ENCODE data around the gene SDK1.
"Not testable (repeated sequence)": the region's sequence is repeated elsewhere in the genome, so short reads cannot be mapped to it uniquely, and the experiment has no call there.

The SDK1 gene

DNA sequence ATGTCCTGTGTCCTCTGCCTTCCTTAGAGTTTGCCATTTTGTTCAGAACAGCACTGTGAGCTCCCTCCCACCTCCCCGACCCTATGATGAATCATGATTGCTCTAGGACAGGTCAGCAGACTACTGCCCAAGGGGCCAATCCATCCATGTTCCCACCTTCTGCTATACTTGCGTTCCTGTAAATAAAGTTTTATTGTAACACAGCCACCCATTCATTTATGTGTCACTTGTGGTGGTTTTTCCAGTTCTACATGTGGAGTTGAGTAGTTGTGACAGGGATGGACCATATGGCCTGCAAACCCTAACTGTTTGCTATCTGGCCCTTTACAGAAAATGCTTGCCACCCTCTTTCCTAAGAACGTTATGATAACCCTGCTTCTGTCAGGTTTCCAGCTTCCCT, 387.8 kb downstream of the SDK1 start:
- TF ChIP-seq, protein P1, sequence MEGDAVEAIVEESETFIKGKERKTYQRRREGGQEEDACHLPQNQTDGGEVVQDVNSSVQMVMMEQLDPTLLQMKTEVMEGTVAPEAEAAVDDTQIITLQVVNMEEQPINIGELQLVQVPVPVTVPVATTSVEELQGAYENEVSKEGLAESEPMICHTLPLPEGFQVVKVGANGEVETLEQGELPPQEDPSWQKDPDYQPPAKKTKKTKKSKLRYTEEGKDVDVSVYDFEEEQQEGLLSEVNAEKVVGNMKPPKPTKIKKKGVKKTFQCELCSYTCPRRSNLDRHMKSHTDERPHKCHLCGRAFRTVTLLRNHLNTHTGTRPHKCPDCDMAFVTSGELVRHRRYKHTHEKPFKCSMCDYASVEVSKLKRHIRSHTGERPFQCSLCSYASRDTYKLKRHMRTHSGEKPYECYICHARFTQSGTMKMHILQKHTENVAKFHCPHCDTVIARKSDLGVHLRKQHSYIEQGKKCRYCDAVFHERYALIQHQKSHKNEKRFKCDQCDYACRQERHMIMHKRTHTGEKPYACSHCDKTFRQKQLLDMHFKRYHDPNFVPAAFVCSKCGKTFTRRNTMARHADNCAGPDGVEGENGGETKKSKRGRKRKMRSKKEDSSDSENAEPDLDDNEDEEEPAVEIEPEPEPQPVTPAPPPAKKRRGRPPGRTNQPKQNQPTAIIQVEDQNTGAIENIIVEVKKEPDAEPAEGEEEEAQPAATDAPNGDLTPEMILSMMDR (conservative IDR thresholded peaks at IDR 0.05; ENCODE audit: low read depth, low read length), result no peak
- no peak for DNase-seq (ENCODE audit: low read depth)
- H3K4me3 ChIP-seq (ENCODE audit: low read depth, low read length), result no peak overlapping the region

DNA sequence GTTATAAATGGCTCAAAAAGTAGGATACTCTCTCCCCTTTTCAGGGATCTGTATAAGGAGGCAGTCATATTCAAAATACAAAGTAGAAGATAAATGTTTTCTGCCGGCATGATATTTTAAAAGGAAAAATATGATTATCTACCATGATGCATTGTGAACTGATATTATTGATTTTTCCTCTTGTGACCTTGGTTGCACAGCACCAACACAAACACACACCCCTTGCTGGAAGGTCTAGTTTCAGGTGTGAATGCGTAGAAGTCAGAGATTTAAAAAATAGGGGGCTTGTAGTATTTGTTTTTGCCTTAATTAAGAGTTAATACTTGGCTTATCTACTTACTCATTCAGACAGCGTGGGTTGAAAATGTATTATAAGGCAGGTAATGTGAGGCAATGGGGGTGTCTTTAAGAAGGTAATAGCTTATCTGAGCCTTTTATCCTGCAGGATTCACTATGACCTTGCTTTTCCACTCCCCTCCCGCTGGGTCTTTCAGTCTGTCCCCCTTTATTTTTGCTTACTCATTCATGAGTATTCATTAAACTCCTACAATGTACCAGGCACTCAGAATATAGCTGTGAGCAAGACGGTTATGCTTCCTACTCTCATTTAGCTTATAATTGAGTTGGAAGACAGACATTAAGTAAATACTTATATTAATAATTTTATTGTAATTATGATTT, 390.6 kb downstream of the SDK1 start:
- TF ChIP-seq, protein P1 (conservative IDR thresholded peaks at IDR 0.05; ENCODE audit: low read depth, low read length), result no peak
- H3K4me3 ChIP-seq (ENCODE audit: low read depth, low read length), result no peak overlapping the region
- DNase-seq (ENCODE audit: low read depth), result no peak

DNA sequence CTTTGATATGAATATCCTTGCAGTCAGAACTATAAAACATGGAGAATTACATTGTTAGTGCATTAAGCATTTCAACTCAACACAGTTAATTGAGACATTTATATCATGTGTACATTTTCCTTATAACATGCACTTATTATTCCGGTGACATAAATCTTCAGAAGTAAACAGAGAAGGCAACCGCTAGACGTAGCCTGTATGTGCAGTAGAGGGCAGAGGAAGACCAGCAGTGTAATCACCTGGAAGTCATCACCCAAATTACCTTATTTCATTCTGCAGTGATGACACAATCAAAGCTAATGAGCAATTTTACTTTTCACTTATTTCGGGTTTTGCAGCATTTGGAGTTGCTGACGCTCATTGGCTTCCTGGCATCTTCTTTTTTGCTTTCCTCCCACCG, 394.6 kb downstream of the SDK1 start:
- peak; percentile 9 for DNase-seq (ENCODE audit: low read depth)
- H3K4me3 ChIP-seq (ENCODE audit: low read depth, low read length), result no peak overlapping the region
- TF ChIP-seq, protein P1 (conservative IDR thresholded peaks at IDR 0.05; ENCODE audit: low read depth, low read length), result peak; percentile 29

DNA sequence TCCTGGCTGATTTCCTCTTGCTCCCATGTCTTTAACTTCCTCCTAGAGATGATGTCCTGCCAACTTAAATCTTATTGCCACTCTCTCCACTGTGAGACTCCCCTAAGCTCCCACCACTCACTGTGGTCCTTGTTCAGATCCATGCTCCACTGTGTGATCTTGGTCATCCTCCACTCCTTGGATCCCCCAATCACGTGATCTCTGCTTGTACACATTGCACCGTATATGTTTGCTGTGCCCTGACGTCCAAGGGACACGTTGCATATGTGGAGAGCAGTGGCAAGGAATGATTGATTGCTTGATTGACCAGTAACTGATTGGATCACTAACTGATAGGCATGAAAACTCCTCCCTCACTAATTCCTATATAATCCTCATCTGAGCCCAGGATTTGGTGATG, 395.1 kb downstream of the SDK1 start:
- no peak overlapping the region for H3K4me3 ChIP-seq (ENCODE audit: low read depth, low read length)
- DNase-seq (ENCODE audit: low read depth), result no peak
- TF ChIP-seq, protein P1 (conservative IDR thresholded peaks at IDR 0.05; ENCODE audit: low read depth, low read length), result no peak

- no peak for DNase-seq (ENCODE audit: low read depth)
- no peak overlapping the region for H3K4me3 ChIP-seq (ENCODE audit: low read depth, low read length)
- TF ChIP-seq, protein P1 (conservative IDR thresholded peaks at IDR 0.05; ENCODE audit: low read depth, low read length), result no peak
Observed at GRCh38 chr7:3697472-3697871, 396.4 kb downstream of the SDK1 start.

- DNase-seq (ENCODE audit: low read depth), result no peak
- H3K4me3 ChIP-seq (ENCODE audit: low read depth, low read length), result no peak overlapping the region
- TF ChIP-seq, protein P1 (conservative IDR thresholded peaks at IDR 0.05; ENCODE audit: low read depth, low read length), result no peak
Observed at GRCh38 chr7:3705258-3705657, 404.2 kb downstream of the SDK1 start.

DNA sequence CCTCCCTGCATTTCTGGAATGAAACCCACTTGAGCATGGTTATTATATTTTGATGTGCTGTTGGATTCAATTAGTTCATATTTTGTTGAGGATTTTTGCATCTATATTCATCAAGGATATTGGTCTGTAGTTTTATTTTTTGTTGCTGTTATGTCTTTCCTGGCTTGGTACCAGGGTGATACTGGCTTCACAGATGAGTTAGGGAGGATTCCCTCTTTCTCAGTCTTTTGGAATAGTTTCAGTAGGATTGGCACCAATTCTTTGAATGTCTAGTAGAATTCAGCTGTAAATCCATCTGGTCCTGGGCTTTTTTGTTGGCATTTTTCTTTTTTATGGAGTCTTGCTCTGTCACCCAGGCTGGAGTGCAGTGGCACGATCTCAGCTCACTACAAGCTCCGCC, 405.0 kb downstream of the SDK1 start:
- not testable (repeated sequence) for DNase-seq (ENCODE audit: low read depth); H3K4me3 ChIP-seq (ENCODE audit: low read depth, low read length)

Data from choroid plexus epithelial cell (primary cell).